Transverse colon (tissue), 4 donors: Measurements from ENCODE around the gene VWCE.

ENCODE experiments used
- CTCF ChIP-seq, 5 experiments: fragments of 200-600 bp in 3 of 5; fragments of 450-650 bp in 2 of 5; sonication (generic) in 3 of 5; IDR thresholded peaks; 1 replicate in 2 of 5; 2 replicates in 3 of 5; pipeline ENCODE4 v1.5.1; 2016 to 2017; ENCODE audit warnings: antibody characterized with exemption in 5 of 5, inconsistent platforms in 3 of 5, mild to moderate bottlenecking in 2 of 5, moderate library complexity in 1 of 5
- EP300 ChIP-seq: sonication (generic); formaldehyde crosslinking; IDR thresholded peaks from one replicate; pipeline ENCODE4 v1.6.1; 2017; ENCODE audit warnings: antibody characterized with exemption, low read depth
- POLR2A ChIP-seq: fragments of 450-650 bp; IDR thresholded peaks from one replicate; pipeline ENCODE4 v1.6.1; 2016; ENCODE audit warnings: antibody characterized with exemption, mild to moderate bottlenecking, moderate library complexity
- POLR2AphosphoS5 ChIP-seq, 3 donors: sonication (generic); formaldehyde crosslinking; IDR thresholded peaks; one replicate each; pipeline ENCODE4 v1.6.1; 2016; ENCODE audit warnings: antibody characterized with exemption in 3 of 3

- TF ChIP-seq CTCF (IDR thresholded peaks at IDR 0.05): no peak
- no peak for TF ChIP-seq POLR2A
- TF ChIP-seq EP300: no peak
- TF ChIP-seq POLR2AphosphoS5 (IDR thresholded peaks at IDR 0.05): no peak
Observed at GRCh38 chr11:61340979-61341378, 45.9 kb upstream of the VWCE start.
